ENCODE results near the gene MMP28.
A peak's percentile ranks its signal among the peaks of the same experiment; 100 is the strongest.

Gene MMP28

DNA sequence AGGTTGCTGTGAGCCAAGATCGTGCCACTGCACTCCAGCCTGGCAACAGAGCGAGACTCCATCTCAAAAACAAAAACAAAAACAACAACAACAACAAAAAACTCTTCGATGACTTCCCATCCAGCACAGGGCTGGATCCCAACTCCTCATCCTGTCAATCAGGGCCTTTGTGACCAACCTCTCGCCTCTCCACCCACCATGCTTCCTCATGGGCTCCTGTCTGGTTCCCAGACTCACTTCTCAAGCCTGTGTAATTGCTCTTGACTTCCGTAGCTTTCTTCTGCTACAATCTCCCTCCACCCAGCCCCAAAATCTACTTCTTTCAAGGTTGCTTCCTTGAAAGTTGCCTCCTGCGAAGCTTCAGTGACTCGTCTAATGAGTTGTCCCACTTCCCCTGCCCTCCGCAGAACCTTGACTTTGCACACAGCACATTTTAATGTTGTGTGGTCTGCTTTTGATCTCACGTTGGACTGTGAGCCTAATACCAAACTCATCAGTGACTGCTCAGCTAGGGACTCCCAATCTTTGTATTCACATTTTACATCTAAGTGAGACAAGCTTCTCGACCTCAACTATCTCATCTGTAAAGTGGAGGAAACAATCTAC lies 64.9 kb downstream of the MMP28 start:
- H3K27ac ChIP-seq = no peak overlapping the region
- no peak overlapping the region for H3K4me3 ChIP-seq (ENCODE audit: low read depth, low read length)
- DNase-seq = no peak
- no peaks in the 10 kb centered on the region for H3K27me3 ChIP-seq (replicated peaks)
- in situ Hi-C loops (cut with HindIII; ENCODE audit: low pct_ligation_motif_present, low sequenced_read_pairs) = no loop called here
- H3K36me3 ChIP-seq (replicated peaks) = no peaks in the 10 kb centered on the region
- TF ChIP-seq, protein P1, sequence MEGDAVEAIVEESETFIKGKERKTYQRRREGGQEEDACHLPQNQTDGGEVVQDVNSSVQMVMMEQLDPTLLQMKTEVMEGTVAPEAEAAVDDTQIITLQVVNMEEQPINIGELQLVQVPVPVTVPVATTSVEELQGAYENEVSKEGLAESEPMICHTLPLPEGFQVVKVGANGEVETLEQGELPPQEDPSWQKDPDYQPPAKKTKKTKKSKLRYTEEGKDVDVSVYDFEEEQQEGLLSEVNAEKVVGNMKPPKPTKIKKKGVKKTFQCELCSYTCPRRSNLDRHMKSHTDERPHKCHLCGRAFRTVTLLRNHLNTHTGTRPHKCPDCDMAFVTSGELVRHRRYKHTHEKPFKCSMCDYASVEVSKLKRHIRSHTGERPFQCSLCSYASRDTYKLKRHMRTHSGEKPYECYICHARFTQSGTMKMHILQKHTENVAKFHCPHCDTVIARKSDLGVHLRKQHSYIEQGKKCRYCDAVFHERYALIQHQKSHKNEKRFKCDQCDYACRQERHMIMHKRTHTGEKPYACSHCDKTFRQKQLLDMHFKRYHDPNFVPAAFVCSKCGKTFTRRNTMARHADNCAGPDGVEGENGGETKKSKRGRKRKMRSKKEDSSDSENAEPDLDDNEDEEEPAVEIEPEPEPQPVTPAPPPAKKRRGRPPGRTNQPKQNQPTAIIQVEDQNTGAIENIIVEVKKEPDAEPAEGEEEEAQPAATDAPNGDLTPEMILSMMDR (IDR thresholded peaks at IDR 0.05; ENCODE audit: low read depth, low read length, missing control alignments) = no peak

DNA sequence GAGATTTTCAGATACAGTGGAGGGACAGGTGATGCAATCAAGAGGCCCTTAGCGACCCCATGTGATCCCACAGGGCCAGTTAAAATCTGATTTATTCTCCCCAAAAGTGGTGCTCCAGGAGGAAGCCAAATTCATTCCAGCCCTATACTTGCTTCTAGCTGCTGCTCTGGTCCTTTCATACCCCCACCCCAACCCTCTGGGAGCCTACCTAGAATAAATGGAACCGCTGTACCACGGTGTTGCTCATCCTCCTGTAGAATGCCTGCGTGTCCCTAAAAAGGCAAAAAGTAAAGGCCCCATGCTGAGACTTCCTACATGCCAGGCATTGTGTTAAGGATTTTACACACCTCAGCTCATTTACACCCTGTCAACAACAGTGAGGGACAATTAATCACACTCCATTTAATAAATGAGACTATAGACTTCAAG lies 66.0 kb downstream of the MMP28 start:
- Histone ChIP-seq H3K27me3 (replicated peaks) (no peaks in the 10 kb centered on the region), H3K36me3 (replicated peaks) (peaks cover 6% of the 10 kb centered on the region), H3K4me3 (ENCODE audit: low read depth, low read length) (no peak overlapping the region), H3K27ac (no peak overlapping the region)
- TF ChIP-seq, protein P1 (IDR thresholded peaks at IDR 0.05; ENCODE audit: low read depth, low read length, missing control alignments) = no peak
- in situ Hi-C loops (cut with HindIII; ENCODE audit: low pct_ligation_motif_present, low sequenced_read_pairs) = no loop called here
- DNase-seq = no peak

DNA sequence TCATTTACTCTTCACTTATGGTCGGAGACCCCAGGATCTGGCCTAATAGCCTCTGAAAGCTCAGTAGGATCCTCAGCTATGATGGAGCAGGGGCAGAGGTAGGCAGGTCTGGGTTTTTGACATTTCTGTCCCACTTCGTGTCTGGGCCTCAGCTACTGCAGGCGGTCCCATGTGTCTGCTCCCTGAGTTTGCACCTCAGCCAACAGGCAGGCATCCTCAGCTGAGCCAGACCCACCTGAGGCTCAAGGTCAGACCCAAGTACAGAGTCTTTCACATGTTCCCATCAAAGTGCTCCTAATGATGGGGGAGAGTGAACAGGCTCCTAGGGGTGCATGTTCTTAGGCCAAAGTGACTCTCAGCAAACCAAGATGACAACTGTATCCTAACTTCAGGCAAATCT lies 66.9 kb downstream of the MMP28 start:
- peaks cover 15% of the 10 kb centered on the region for H3K36me3 ChIP-seq (replicated peaks)
- H3K27ac ChIP-seq = no peak overlapping the region
- H3K4me3 ChIP-seq (ENCODE audit: low read depth, low read length) = no peak overlapping the region
- no peaks in the 10 kb centered on the region for H3K27me3 ChIP-seq (replicated peaks)
- DNase-seq = no peak
- in situ Hi-C loops (cut with HindIII; ENCODE audit: low pct_ligation_motif_present, low sequenced_read_pairs) = no loop called here
- TF ChIP-seq, protein P1 (IDR thresholded peaks at IDR 0.05; ENCODE audit: low read depth, low read length, missing control alignments) = no peak

DNA sequence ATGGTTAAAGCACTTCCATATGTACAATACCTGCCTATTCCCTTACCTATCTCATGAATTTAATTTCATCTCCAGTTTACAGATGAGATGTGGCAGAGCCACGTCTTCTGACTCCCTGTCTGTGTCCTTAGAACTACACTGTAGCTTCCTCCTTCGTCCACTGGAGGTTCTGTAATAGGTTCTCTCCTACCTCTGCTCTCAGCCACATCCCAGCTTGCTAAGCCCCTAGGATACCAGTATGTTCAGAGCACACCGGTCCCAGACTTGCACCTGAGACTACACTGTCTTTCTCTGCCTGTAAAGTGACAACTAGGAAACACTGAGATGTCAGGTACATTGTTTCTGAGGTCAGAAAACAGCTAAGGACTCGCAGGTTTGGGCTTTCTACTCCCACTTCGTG lies 67.8 kb downstream of the MMP28 start:
- peaks cover 20% of the 10 kb centered on the region for H3K36me3 ChIP-seq (replicated peaks)
- TF ChIP-seq, protein P1 (IDR thresholded peaks at IDR 0.05; ENCODE audit: low read depth, low read length, missing control alignments) = no peak
- no peak overlapping the region for H3K27ac ChIP-seq
- in situ Hi-C loops (cut with HindIII; ENCODE audit: low pct_ligation_motif_present, low sequenced_read_pairs) = no loop called here
- H3K4me3 ChIP-seq (ENCODE audit: low read depth, low read length) = no peak overlapping the region
- no peaks in the 10 kb centered on the region for H3K27me3 ChIP-seq (replicated peaks)
- DNase-seq = no peak

DNA sequence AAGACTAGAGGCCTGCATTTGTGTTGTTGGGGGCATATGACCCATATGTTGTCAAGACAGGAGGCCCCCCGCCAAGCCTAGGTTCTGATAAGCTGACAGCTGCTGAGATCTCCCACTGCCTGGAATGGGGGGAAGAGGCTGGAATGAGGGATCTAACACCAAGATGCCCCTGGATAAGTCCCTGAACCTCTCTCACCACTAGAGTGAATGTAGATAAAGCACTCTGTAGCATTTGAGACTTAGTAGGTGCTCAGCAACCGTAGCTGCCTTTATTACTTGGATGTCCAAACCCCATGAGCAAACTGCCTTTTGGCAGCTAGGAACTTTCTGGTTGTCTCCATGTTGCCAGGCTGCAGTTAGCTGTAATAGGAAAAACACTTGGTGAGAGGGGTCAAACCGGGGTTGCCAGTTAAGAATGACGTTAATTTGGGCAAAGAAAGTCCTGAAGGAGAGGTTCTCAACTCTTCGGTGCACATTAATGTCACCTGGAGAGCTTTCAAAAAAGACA lies 68.4 kb downstream of the MMP28 start:
- peaks cover 20% of the 10 kb centered on the region for H3K36me3 ChIP-seq (replicated peaks)
- H3K4me3 ChIP-seq (ENCODE audit: low read depth, low read length) = no peak overlapping the region
- H3K27ac ChIP-seq = peak overlapping the region; percentile 28
- no peaks in the 10 kb centered on the region for H3K27me3 ChIP-seq (replicated peaks)
- DNase-seq = no peak
- in situ Hi-C loops (cut with HindIII; ENCODE audit: low pct_ligation_motif_present, low sequenced_read_pairs) = no loop called here
- TF ChIP-seq, protein P1 (IDR thresholded peaks at IDR 0.05; ENCODE audit: low read depth, low read length, missing control alignments) = no peak

Data from brain microvascular endothelial cell (primary cell).